8988T (cell line): ENCODE results near the gene TEX29.

Experiments
- DNase-seq: peaks from one replicate; pipeline ENCODE4 v3.0.0; 2011

TEX29 gene

DNA sequence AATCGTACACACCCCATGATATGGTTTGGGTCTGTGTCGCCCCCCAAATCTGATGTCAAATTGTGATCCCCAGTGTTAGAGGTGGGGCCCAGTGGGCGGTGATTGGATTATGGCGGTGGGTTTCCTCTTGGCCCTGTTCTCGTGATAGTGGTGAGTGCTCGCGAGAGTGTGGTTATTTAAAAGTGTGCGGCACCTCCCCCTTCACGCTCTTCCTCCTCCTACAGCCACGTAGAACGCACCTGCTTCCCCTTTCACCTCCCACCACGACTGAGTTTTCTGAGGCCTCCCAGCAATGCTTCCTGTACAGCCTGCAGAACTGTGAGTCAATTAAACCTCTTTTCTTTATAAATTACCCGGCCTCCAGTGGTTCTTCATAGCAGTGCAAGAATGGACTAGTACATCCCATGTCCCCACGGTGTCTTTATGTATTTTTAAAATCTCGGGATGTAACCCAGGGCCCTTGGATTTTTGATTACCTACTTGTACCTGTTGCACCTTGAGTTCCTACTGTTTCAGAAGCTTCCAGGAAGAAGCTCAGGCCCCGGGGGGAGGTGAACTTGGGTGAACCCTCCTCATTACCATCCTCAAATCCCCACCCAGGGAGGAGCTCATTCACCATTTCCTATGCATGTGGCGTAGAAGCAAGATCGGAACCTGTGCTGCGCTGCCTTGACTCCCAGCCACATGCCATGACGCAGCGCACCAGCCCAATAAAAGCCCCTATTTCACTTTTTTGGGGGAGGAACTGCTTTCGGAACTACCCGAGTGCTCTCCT lies 52.4 kb downstream of the TEX29 start:
- DNase-seq: no peak

DNA sequence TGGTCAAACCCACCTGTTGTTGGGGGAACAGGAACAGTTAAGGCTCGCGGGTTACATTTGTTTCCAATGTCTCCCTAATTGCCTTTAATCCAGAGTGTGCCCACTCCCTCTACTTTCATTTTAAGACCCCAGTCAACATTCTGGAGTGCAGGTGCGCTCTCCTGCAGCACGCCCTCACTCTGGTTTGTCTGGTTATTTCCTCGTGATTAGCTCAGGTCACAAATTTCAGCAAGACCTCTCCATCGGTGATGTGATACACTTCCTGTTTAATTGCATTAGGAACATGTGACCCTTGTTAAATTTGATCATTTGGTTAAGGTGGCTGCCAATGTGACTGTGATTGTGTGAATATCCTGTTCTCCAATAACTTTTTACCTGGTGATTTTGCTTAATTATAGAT lies 53.0 kb downstream of the TEX29 start:
- DNase-seq: no peak

DNA sequence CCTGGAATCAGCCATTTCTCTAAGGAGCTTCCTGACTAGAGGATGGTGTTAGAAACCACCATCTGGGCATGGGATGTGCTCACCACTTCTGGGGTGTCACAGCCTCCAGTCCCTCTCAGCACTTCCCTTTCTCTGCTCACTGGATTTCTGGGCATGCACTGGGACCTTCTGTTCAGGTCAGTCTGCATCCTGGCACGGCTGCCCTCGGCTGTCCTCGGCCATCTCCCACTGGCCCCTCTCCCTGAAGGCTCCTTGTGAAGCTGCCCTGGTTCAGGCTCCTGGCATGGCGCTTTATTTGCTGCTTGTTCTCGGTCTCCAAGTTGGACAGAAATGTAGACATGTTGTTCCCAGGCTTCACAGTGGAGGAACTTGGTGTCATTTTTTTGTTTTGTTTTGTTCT lies 60.0 kb downstream of the TEX29 start:
- DNase-seq: no peak

DNA sequence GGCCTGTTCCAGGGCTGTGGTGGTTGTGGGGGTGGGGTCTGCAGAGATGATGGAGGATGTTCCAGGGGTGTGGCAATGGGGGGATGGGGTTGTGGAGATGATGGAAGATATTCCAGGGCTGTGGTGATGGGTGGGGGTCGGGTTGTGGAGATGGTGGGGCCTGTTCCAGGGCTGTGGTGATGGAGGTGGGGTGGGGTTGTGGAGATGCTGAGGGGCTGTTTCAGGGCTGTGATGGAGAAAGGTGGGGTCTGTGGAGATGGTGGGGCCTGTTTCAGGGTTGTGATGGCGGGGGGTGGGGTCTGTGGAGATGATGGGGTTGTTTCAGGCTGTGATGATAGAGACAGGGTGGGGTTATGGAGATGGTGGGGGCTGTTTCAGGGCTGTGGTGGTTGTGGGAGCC lies 62.0 kb downstream of the TEX29 start:
- no peak for DNase-seq

GRCh38 chr13:111382877-111383276 lies 62.4 kb downstream of the TEX29 start:
- no peak for DNase-seq

GRCh38 chr13:111383591-111384440 lies 63.4 kb downstream of the TEX29 start:
- DNase-seq: no peak

DNA sequence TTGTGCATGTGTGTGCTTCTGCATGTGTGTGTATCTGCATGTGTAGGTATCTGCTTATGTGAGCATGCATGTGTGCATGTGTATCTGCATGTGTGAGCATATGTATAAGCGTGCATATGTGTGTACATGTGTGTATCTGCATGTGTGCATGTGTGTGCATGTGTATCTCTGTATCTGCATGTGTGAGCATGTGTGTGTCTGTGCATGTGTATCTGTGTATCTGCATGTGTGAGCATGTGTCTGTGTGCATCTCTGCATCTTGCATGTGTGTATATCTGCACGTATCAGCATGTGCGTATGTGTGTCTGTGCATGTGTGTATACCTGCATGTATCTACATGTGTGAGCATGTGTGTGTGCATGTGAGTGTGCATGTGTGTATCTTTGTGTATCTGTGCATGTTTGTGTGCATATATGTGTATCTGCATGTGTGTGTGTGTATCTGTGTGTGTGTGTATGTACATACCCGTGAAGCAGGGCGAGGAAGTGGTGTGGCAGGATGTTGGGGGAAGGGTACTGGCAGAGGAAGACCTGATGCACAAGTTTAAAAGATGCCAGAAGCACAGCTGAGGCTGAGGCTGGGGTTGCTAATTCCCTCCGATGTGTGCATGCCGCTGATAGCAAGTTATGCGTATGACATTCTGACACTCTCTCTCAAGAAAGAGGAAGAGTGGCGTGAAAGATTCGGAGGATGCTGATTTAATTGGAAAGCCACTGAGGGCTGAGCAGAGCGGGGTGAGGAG lies 64.2 kb downstream of the TEX29 start:
- DNase-seq: no peak

- DNase-seq: no peak
These were observed 64.9 kb downstream of the TEX29 start for GRCh38 chr13:111385183-111385857.

DNA sequence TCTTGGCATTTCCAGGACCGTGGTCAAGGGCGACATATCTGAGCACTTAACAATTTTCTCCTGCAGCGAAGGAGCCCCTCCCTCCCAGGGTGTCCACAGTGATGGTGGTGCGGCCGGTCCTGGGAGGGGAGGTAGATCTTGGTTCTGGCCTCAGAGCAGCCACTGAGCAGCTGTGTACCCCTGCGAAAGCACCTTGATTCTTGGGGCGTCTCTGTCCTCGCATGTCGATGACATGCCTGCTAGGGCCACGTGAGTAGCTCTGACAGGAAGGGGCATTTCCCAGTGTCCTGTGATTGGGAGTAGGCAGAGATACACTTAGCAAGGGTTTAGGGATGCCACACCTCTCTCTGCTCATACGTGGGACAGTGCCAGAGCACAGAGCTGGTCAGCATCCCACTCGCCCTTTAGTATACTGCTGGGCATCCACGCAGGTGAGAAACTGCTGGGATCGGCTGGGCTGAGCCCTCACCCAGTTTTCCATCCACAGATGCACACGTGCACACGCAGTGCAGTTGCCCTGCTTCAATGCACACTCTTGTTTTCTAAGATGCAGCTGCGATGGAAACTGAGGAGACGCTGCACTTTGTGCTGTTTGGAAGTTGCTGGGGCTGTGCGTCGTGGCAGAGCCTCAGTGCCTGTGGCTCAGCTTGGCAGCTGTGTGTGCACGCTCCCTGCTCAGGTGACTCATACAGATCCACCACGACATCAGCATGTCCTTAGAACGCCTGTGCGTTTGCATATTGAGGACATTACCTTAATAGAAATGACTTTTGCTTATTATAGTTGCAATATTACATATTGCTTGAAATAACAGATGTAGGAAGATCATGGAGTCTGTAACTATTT lies 66.8 kb downstream of the TEX29 start:
- DNase-seq: no peak

DNA sequence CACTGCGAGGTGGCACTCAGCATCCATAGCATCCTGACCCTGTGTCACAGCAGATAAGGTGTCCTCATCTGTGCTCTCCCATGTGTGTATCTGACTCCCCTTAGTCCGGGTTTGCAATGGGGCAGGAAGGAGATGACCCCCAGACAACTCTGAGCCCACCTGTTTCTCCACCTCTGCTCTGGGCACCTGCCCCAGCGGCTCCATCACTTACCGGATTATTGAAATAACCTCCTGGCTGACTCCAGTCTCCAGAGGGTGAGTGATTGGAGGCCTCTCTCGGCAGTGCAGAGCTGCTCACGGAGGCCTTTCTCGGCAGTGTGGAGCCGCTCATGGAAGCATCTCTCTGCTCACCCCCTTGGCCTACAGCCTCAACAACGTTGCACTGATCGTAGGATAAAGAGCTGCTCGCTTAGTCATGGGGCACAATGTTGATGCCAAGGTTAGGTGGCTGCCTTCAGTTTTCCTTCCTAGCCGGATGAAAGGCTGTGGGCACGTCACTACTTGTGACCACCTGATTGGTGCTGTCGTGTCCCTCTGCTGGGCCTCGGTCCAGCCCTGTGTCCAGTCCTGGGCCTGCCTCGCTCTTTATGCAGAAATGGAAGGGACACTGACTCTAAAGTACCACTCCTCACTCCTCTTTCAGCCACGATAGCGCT lies 67.6 kb downstream of the TEX29 start:
- DNase-seq: no peak

GRCh38 chr13:111388851-111389500 lies 68.5 kb downstream of the TEX29 start:
- no peak for DNase-seq

DNA sequence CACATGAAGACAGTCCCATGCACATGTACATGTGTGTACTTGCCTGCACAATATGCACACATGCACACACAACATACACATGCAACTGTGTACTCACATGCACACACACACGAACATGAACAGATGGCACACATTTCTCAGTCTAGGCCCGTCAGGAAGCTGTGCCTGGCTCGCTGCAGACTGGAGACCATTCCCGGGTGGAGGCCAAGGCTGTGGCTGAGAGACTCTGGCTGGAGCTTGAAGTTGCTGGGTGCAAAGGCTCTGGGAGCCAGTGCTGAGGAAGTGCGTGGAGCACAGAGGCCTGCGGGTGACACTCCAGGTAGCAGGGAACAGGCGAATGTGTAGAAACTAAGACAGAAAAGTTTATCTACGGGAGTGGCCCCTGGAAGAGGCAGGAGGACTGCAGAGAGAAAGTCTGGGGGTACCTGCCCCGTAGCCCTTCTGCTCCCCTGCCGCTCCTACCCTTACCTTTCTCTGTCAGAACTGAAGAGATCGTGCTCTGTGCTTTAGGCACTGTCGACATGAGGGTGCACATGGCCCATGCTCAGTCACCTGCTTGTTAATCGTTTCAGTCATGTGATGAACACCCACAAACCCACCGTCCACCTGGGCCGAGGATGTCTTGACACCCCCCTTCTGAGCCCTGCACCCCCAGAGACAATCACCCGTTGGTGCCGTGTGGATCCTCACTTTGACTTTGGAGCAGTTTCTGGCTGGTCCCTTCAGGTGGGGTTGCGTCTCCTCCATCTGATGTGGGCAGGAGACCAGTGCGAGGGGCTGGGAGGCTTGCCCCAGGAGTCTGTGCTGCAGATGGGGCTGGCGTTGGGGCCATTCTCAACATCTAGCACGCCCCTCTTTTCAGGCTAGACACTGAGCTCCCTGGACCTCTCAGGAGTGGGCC lies 69.4 kb downstream of the TEX29 start:
- DNase-seq: no peak

- DNase-seq: no peak
These were observed 70.3 kb downstream of the TEX29 start for GRCh38 chr13:111390522-111391270.

DNA sequence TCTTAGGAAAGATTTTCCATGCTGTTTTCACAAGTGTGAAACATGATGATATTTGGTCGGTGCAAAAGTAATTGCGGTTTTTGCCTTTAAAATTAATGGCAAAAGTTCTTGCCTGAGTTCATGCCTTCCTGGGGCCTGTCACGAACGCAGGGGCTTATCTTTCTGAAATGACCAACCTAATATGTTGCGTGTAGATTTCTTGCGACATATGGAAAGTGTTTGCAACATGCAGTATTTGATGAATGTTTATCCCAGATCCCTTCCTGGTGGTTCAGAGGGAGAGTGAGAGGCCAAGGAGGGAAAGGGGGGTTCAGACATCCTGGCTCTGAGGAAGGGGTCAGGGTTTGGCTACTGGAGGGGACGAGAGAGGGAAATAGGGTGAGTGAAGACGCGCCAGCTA lies 72.0 kb downstream of the TEX29 start:
- no peak for DNase-seq

DNA sequence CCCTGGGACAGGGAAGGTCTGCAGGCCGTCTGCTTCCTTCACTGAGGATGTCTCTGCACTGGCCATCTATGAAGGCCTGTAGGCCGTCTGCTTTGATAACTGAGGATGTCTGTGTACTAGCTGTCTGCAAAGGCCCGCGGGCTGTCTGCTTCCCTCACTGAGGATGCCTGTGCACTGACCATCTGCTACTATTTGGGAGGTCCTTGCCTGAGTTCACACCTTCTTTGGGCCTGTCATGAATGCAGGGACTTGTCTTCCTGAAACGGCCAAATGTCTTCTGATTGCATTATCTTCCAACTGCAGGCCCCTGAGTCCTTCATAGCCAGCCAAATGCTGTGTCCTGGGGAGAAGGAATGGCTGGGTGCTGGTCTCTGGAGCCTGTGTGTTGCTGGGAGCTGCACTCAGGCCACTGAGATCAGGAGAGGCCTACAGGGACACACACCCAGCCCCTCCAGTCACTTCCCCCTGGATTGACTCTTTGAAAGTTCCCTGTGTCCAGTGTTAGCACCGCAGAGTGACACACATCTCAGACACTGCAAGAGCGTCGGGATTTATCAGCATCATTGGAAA lies 72.9 kb downstream of the TEX29 start:
- no peak for DNase-seq
